Urinary bladder (tissue), 4 donors: Measurements from ENCODE around the gene CCDC187. TPM values are rescaled to one million over a fixed set of nuclear protein-coding genes. Genes with fewer than 3 reads are reported as not detected.

Source experiments
- DNase-seq: peaks from one replicate; pipeline ENCODE4 v3.0.0-alpha.2; 2015; ENCODE audit errors: extremely low spot score
- H3K27ac ChIP-seq: one replicate; pipeline ENCODE4 v1.5.1; 2013; ENCODE audit warnings: low read depth, mild to moderate bottlenecking, moderate library complexity
- H3K36me3 ChIP-seq: one replicate; pipeline ENCODE4 v1.6.1; 2013; ENCODE audit warnings: mild to moderate bottlenecking, moderate library complexity; ENCODE audit not compliant: insufficient read depth
- H3K4me1 ChIP-seq: one replicate; pipeline ENCODE4 v1.6.1; 2013; ENCODE audit warnings: mild to moderate bottlenecking, moderate library complexity; ENCODE audit not compliant: insufficient read depth
- H3K4me3 ChIP-seq: one replicate; pipeline ENCODE4 v1.5.1; 2013; ENCODE audit warnings: low read depth, low read length
- WGBS: extraction: QIAGEN DNeasy Blood & Tissue Kit; methylation state at CpG from one replicate; pipeline ENCODE4 v1.1.7; 2013; 5-methylcytosine and 5-hydroxymethylcytosine counted together
- polyA plus RNA-seq: library from polyadenylated mRNA; stranded (reverse); fragments of 200-250 nt; gene quantifications from one replicate; pipeline ENCODE4 v1.2.3, GENCODE V29; 2013
- total RNA-seq: library from RNA; depleted of rRNA; stranded (reverse); fragments of >200 nt; gene quantifications from one replicate; pipeline ENCODE4 v1.2.3, GENCODE V29; 2014
- donor health status: healthy with polysubstance abuse.
- donor health status: healthy.

Gene CCDC187
- total and polyA plus RNA-seq, 2 donors = 0.19 to 0.58 TPM

GRCh38 chr9:136258299-136258625 lies 45.6 kb downstream of the CCDC187 start:
- 80% methylated on average over 13 of the region's 13 CpGs for WGBS
- no peak overlapping the region for H3K4me3 ChIP-seq

DNA sequence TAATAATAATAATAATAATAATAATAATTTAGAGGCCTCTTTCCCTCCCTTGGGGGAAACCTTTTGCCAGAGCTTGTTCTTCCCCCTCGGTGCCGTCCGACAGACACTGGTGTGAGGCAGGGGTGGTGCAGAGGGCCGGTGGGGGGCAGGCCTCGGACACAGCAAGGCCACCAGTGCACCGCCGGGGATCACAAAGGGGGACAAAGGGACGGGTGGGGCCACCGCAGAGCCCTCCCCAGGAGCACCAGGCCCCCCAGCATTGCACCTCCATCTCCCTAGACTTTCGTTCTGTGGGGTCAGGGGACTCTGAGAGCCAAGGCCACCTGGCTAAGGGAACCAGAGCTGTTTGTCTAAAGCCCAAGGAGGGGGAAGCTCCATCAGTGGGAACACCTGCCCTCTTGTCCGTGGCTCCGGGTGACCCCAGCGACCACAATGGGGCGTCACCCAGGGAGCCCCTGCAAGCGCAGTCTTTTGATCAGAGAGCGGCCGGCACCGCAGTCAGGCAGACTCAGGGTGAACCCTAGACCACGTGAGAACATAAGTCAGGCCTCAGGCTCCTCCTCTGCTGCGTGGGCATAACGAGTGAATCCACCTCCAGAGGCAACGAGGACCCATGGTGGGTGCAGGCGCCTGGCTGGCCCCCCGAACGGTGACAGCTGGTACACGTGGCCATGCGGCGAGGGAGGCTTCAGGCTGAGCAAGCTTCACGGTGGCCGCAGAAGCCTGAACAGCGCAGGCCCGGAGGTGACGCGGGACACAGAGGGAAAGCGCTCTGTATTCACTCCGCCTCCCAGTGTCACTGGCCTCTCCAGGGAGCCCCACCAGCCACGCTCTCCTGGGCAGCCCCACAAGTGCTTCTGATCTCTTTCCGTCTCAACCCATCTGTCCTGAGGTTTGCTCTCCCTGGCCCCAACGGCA lies 46.3 kb downstream of the CCDC187 start:
- Histone ChIP-seq H3K36me3 (no peaks in the 10 kb centered on the region), H3K27ac (no peak overlapping the region), H3K4me3 (no peak overlapping the region), H3K4me1 (no peaks in the 10 kb centered on the region)
- DNase-seq = no peak
- 81% methylated on average over 39 of the region's 39 CpGs for WGBS

More at GRCh38 chr9:136258299-136258625, 45.6 kb downstream of the CCDC187 start:
- no peak for DNase-seq
- H3K4me1 ChIP-seq = no peaks in the 10 kb centered on the region
- H3K27ac ChIP-seq = no peak overlapping the region
- H3K36me3 ChIP-seq = no peaks in the 10 kb centered on the region

DNA sequence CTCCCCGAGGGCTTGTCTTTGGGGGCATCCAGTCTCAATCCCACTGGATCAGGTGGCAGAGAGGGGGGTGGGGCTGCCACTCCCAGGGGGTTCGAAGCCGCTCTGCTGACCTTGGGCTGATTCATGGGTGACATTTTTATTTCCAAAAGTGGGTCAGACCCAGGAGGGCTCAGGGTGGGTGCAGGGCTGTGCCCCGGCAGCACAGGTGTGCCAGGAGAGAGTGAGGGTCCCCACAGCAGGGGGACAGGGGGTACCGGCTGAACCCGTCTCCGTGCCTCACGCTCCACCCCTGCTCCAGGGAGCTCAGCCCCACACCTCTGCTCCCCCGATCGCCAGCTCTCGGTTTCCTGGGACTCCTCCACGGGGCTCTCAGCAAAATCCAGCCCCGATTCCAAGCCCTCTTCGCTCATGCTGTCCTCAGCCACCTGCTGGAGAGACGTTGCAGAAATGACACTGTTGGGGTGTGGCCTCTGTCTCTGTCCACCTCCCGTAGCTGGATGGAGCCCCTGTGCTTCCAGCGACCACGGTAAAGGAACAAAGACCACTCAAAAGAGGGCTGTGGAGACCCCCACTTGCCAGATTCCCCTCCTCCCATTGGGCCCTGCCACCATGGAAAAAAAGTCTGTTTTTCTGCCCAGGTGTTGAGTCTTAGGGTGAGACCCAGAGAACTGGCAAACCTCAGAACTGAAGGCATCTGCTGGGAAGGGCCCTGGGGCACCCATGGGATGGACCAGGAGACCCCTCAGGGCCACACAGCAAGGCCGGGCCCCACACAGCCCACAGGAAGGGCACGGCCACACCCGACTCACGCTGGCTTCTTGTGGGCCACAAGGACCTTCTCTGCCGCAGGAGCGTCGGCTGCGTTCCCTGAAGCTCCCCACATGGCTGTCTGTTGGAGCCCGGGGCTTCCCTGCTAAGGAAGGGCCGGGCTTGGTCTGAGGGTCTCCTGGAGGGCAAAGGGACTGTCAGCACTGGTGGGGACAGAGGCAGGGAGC lies 47.7 kb downstream of the CCDC187 start:
- no peak for DNase-seq
- H3K4me1 ChIP-seq = no peaks in the 10 kb centered on the region
- no peaks in the 10 kb centered on the region for H3K36me3 ChIP-seq
- WGBS = 60% methylated on average over 28 of the region's 28 CpGs
- H3K27ac ChIP-seq = no peak overlapping the region
- H3K4me3 ChIP-seq = no peak overlapping the region

GRCh38 chr9:136255166-136255538 lies 48.7 kb downstream of the CCDC187 start:
- 61% methylated on average over 12 of the region's 12 CpGs for WGBS

DNA sequence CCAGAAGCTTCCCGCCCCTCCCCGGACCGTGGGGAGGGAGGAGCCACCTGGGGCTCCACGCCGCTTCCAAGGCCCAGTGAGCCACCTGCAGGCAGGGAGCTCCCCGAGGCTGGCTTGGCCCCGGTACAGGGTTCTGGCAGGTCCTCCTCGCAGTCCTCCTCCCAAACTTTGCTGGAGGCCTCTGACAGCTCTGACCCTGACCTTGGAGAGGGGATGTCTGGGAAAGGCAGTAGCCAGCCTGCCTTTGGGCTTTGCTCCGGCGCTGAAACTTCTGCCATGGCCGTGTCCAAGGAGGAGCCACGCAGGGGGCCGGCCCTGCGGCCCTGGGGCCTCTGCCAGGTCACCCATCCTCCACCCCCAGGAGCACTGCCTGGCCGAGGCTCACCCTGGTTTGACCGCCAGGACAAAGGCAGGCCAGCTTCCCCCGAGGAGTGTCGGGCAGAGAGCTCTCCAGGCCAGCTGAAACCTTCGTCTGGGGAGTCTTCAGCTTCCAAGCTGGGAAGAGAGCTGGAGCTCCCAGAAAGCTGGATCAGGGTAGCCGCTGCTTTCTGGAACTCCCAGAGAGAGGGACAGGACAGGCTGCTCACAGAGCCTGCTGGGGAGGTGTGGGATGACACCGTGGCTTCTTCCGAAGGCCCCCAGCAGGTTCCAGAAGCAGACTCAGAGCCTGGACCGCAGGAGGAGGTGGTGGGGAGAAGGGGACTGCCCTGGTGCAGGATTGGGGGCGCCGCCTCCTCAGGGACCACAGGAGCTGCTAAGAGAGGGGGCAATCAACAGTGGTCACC lies 49.3 kb downstream of the CCDC187 start:
- H3K36me3 ChIP-seq = no peaks in the 10 kb centered on the region
- whole genome bisulfite sequencing = 58% methylated on average over 25 of the region's 25 CpGs
- no peak overlapping the region for H3K27ac ChIP-seq
- H3K4me1 ChIP-seq = no peaks in the 10 kb centered on the region
- DNase-seq = no peak
- no peak overlapping the region for H3K4me3 ChIP-seq

More at GRCh38 chr9:136255166-136255538, 48.7 kb downstream of the CCDC187 start:
- Histone ChIP-seq H3K4me3 (no peak overlapping the region), H3K4me1 (no peaks in the 10 kb centered on the region), H3K27ac (no peak overlapping the region), H3K36me3 (no peaks in the 10 kb centered on the region)
- DNase-seq = no peak

DNA sequence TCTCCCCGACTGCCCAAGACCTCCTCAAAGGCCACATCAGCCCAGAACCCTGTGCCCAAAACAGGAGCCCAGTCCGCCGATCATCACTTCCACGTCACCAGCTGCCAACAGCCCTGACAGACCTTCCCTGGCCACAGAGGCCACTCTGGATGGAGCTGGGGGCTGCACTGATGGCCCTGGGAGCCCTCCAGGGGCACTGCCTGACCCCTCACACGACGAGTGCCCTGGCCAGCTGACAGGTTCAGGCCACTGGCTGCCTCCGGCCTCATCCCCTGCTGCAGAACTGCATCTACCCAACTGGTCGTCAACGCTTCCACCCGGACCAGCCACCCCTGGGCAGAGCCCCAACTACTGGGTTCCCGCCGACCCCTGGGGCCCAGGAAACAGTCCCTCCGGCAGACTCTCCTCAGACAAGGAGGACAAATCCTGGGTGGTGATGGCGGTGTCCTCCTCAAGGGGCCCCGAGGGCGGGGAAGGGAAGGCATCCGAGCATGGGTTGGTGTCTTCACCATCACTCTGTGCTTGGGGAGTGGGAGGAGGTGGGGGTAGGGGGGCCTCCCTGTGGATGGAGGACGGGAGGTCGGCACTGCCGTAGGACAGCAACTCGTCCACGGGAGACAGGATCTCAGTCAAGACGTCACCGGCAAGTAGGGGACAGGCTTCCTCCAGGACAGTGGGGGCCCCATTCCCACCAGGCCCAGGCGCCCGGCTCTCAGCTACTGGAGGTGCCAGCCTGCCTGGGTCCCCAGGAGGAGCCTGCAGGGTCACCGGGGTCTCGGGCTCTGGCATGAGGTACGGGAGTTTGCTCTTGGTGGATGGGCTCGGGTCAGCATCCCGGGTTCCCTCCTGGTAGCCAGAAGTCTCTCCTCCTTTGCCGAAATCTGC lies 50.4 kb downstream of the CCDC187 start:
- Histone ChIP-seq H3K36me3 (no peaks in the 10 kb centered on the region), H3K4me1 (no peaks in the 10 kb centered on the region), H3K4me3 (no peak overlapping the region), H3K27ac (no peak overlapping the region)
- DNase-seq = no peak
- WGBS = 76% methylated on average over 32 of the region's 32 CpGs

DNA sequence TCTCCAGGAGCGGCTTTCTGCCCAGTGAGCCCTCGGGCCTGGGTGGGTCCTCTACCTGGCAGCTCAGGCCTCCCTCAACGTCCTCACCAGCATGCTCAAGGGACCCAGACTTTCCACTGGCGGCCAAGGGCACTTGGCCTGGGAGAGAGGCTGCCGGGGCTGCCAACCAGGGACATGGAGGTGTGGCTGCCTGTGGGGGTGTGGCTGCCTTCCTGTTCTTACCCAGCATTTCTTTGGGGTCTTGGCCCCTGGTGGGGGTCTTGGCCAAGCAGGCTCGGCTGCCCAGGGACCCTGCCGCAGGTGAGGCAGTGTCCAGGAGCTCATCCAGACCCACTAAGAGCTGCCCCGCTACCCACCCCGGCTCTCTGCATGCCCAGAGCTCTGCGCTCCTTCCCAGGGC lies 51.0 kb downstream of the CCDC187 start:
- H3K36me3 ChIP-seq = no peaks in the 10 kb centered on the region
- no peak overlapping the region for H3K4me3 ChIP-seq
- H3K27ac ChIP-seq = no peak overlapping the region
- no peaks in the 10 kb centered on the region for H3K4me1 ChIP-seq
- WGBS = 90% methylated on average over 10 of the region's 10 CpGs
- DNase-seq = no peak

- no peaks in the 10 kb centered on the region for H3K36me3 ChIP-seq
- H3K4me3 ChIP-seq = no peak overlapping the region
- H3K4me1 ChIP-seq = no peaks in the 10 kb centered on the region
- WGBS = 92% methylated on average over 29 of the region's 29 CpGs
- no peak overlapping the region for H3K27ac ChIP-seq
- DNase-seq = no peak
These were observed 51.6 kb downstream of the CCDC187 start for GRCh38 chr9:136252281-136252680.

GRCh38 chr9:136251264-136252115 lies 52.4 kb downstream of the CCDC187 start:
- 92% methylated on average over 46 of the region's 50 CpGs for WGBS
- Histone ChIP-seq H3K4me1 (no peaks in the 10 kb centered on the region), H3K27ac (no peak overlapping the region), H3K36me3 (no peaks in the 10 kb centered on the region), H3K4me3 (no peak overlapping the region)
- no peak for DNase-seq

DNA sequence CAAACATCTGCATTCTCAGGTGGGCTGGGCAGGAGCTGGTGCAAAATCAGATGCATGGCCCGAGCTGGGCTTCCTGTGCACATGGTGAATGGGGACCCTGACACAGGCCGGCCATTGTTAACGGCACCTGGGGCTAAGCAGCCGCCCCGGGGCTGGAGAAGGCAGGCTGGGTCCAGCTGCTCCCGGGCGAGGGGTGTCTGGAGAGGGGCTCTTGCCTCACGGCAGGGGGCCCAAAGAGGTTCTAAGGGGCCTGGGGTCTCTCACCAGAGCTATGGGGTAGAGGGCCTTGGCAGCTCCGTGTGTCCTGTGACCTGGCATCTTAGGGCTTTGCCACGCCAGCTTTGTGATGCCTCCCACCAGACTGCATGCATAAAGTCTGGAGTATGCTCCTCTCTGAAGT lies 53.2 kb downstream of the CCDC187 start:
- H3K4me1 ChIP-seq = no peaks in the 10 kb centered on the region
- no peak for DNase-seq
- 49% methylated on average over 10 of the region's 10 CpGs for WGBS

GRCh38 chr9:136249877-136250559 lies 53.9 kb downstream of the CCDC187 start:
- Histone ChIP-seq H3K4me1 (no peaks in the 10 kb centered on the region), H3K27ac (no peak overlapping the region), H3K36me3 (no peaks in the 10 kb centered on the region), H3K4me3 (no peak overlapping the region)
- DNase-seq = no peak
- WGBS = 28% methylated on average over 30 of the region's 30 CpGs

More for the DNA sequence above, 53.2 kb downstream of the CCDC187 start:
- Histone ChIP-seq H3K27ac (no peak overlapping the region), H3K36me3 (no peaks in the 10 kb centered on the region), H3K4me3 (no peak overlapping the region)
